Fibroblast of lung (primary cell): Measurements from ENCODE around the gene SH3BP2. TPM values are rescaled to one million over a fixed set of nuclear protein-coding genes. Genes with fewer than 3 reads are reported as not detected.

Experiments used
- DNase-seq, 2 donors: peaks; one replicate each; pipeline versions ENCODE4 v3.0.0 to v3.0.0-alpha.2; 2010; ENCODE audit warnings: low read depth in 2 of 2
- H2AFZ ChIP-seq: 2 replicates; pipeline ENCODE4 v1.5.1; 2012; ENCODE audit warnings: low read length, control low read depth, inconsistent platforms
- H3K27ac ChIP-seq: 2 replicates; pipeline ENCODE4 v1.5.1; 2011; ENCODE audit warnings: low read length, control low read depth; ENCODE audit not compliant: insufficient read depth
- H3K27me3 ChIP-seq: 2 replicates; pipeline ENCODE4 v1.5.1; 2011; ENCODE audit warnings: mild to moderate bottlenecking, low read length; ENCODE audit not compliant: control insufficient read depth, insufficient read depth
- H3K36me3 ChIP-seq: 2 replicates; pipeline ENCODE4 v1.5.1; 2011; ENCODE audit warnings: low read length; ENCODE audit not compliant: control insufficient read depth, insufficient read depth
- H3K4me1 ChIP-seq: 2 replicates; pipeline ENCODE4 v1.5.1; 2011; ENCODE audit warnings: low read length; ENCODE audit not compliant: control insufficient read depth, insufficient read depth; ENCODE audit errors: extremely low read depth
- H3K4me2 ChIP-seq: 2 replicates; pipeline ENCODE4 v1.5.1; 2011; ENCODE audit warnings: low read length, control low read depth; ENCODE audit not compliant: insufficient read depth; ENCODE audit errors: extremely low read depth
- H3K4me3 ChIP-seq, 4 experiments: fragments of 200-600 bp in 1 of 4; sonication (generic) in 1 of 4; replicated peaks in 1 of 4; 2 replicates each; pipeline ENCODE4 v1.5.1; 2011 to 2016; ENCODE audit warnings: low read length in 4 of 4, low read depth in 3 of 4, mild to moderate bottlenecking in 3 of 4, control low read depth in 2 of 4, inconsistent platforms in 1 of 4, mixed read lengths in 1 of 4; ENCODE audit not compliant: insufficient read depth in 1 of 4; ENCODE audit errors: control extremely low read depth in 1 of 4
- H3K79me2 ChIP-seq: 2 replicates; pipeline ENCODE4 v1.5.1; 2012; ENCODE audit warnings: mild to moderate bottlenecking, low read length, inconsistent platforms; ENCODE audit not compliant: control insufficient read depth, insufficient read depth
- H3K9ac ChIP-seq: 2 replicates; pipeline ENCODE4 v1.5.1; 2011; ENCODE audit warnings: mild to moderate bottlenecking, low read length, control low read depth; ENCODE audit not compliant: insufficient read depth
- H3K9me3 ChIP-seq: 2 replicates; pipeline ENCODE4 v1.5.1; 2012; ENCODE audit warnings: low read depth, low read length; ENCODE audit not compliant: control insufficient read depth, insufficient read depth
- H4K20me1 ChIP-seq: 2 replicates; pipeline ENCODE4 v1.5.1; 2011; ENCODE audit warnings: low read length; ENCODE audit not compliant: control insufficient read depth, insufficient read depth; ENCODE audit errors: extremely low read depth
- EZH2 ChIP-seq: IDR thresholded peaks from 2 replicates; pipeline ENCODE4 v1.5.1; 2012; ENCODE audit warnings: low read length, control low read depth, mild to moderate bottlenecking; ENCODE audit errors: missing control alignments
- polyA plus RNA-seq, 2 donors: library from polyadenylated mRNA; depleted of rRNA in 1 of 2; stranded (reverse) in 1 of 2; unstranded in 1 of 2; fragments of >200 nt; gene quantifications; 2 replicates each; pipeline ENCODE4 v1.2.1, GENCODE V29; 2011 to 2012; ENCODE audit warnings: missing spikeins in 1 of 2
- total RNA-seq: library from RNA; depleted of rRNA; stranded (reverse); fragments of >200 nt; gene quantifications from 2 replicates; pipeline ENCODE4 v1.2.1, GENCODE V29; 2014
- TF ChIP-seq, protein P1 (sequence below), 2 donors: IDR thresholded peaks in 1 of 2; conservative IDR thresholded peaks in 1 of 2; 1 replicate in 1 of 2; 2 replicates in 1 of 2; pipeline ENCODE4 v1.5.1; 2011 to 2012; ENCODE audit warnings: low read length in 2 of 2, control low read depth in 1 of 2, inconsistent platforms in 1 of 2, low read depth in 1 of 2, mild to moderate bottlenecking in 1 of 2

SH3BP2 gene
- total and polyA plus RNA-seq, 2 donors (not counting 1 experiment from before 2014, with no cell fraction given) = 8.6 to 14.1 TPM

DNA sequence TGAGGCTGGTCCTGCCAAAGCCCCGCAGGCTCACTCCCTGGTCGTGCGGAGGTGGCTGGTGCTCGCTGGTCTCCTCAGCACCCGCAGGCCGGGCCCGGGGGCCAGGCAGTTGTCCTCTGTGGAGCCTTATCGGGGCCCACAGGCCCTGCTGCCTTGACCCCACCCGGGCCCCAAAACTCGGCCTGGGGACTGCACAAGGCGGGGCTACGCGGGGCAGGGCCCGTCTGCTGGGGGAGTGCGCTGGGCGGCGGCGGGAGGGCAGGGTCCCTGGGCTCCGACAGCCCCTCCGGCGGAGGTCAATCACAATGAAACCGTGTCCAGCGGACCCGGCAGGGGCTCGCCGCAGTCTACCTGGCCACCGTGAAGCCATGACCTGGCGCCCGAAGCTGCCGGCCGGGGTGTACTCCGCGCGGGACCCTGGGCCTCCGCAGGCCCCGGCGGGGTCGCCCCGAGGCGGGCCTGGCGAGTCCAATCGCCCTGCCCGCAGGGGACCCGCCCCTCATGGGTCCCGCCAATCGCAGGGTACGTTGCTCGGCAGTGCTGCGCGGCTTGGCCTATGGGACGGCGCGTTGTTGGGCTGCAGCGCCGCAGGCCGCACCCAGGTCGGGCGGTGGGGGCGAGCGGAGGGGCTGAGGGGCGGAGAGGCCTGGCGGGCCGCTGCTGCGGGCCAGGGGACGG is 50.5 kb downstream of the SH3BP2 start, which contains the start of gene ADD1:
Gene ADD1 (plus strand): TSS at position 582 of the 678 bp plus-strand sequence. CDS start 32,072 bp downstream, outside the sequence.
- peaks cover 7% of the 10 kb centered on the region for H3K4me1 ChIP-seq
- H4K20me1 ChIP-seq = peaks cover 2% of the 10 kb centered on the region
- H3K4me2 ChIP-seq = peak within 1 kb of the TSS; percentile 100
- peak within 1 kb of the TSS; percentile 62 for H2AFZ ChIP-seq
- TF ChIP-seq EZH2 = no peak
- TF ChIP-seq, protein P1, sequence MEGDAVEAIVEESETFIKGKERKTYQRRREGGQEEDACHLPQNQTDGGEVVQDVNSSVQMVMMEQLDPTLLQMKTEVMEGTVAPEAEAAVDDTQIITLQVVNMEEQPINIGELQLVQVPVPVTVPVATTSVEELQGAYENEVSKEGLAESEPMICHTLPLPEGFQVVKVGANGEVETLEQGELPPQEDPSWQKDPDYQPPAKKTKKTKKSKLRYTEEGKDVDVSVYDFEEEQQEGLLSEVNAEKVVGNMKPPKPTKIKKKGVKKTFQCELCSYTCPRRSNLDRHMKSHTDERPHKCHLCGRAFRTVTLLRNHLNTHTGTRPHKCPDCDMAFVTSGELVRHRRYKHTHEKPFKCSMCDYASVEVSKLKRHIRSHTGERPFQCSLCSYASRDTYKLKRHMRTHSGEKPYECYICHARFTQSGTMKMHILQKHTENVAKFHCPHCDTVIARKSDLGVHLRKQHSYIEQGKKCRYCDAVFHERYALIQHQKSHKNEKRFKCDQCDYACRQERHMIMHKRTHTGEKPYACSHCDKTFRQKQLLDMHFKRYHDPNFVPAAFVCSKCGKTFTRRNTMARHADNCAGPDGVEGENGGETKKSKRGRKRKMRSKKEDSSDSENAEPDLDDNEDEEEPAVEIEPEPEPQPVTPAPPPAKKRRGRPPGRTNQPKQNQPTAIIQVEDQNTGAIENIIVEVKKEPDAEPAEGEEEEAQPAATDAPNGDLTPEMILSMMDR (conservative IDR thresholded peaks at IDR 0.05 in 1 of 2, IDR thresholded peaks at IDR 0.05 in 1 of 2; ENCODE audit: low read depth in 1 of 2, low read length in 2 of 2) = no peak
- peaks cover 46% of the 10 kb centered on the region for H3K79me2 ChIP-seq
- DNase-seq = peak; percentile 92 to 94
- H3K9me3 ChIP-seq = no peaks in the 10 kb centered on the region
- H3K9ac ChIP-seq = peak within 1 kb of the TSS; percentile 83
- H3K27me3 ChIP-seq = no peaks in the 10 kb centered on the region
- H3K36me3 ChIP-seq = no peaks in the 10 kb centered on the region
- H3K4me3 ChIP-seq = peak within 1 kb of the TSS; percentile 82 to 89 (median 86)
- peak within 1 kb of the TSS; percentile 79 for H3K27ac ChIP-seq

DNA sequence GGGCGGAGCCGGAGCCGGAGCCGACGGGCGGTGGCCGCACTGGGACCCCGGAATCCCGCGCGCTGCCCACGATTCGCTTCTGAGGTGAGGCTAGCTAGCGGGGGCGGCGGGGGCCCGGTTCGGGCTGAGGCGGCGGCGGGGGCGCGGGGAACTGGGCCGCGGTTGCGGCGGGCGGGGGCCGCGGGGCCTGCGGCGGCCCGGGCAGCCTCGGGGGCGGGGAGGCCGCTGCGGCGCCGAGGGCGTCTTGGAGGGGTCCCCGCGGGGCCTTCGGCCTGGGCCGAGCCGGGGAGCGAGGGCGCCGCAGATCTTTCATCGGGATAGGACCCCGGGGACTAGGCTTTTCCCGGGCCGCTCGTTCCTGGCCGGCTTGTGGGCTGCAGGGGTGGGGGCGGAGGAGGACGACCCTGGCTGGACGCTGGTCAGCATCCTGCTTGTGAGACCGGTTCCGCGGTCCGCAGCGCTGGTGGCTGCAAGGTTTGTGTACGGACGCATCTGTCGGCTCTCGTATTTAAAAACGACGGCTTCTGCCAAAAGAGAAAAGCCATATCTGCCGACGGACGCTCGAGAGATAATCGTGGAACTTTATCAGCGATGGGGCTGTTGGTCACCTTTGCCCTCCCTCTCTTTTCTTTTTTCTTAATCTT is 51.2 kb downstream of the SH3BP2 start:
- peak; percentile 25 to 39 for DNase-seq
- Histone ChIP-seq H3K27me3 (no peaks in the 10 kb centered on the region), H3K4me2 (peak overlapping the region; percentile 53), H3K9me3 (no peaks in the 10 kb centered on the region), H3K9ac (peak overlapping the region; percentile 72), H2AFZ (peak overlapping the region; percentile 19), H3K27ac (peak overlapping the region; percentile 69), H3K36me3 (no peaks in the 10 kb centered on the region), H3K79me2 (peaks cover 52% of the 10 kb centered on the region), H3K4me1 (peaks cover 7% of the 10 kb centered on the region), H4K20me1 (peaks cover 2% of the 10 kb centered on the region), H3K4me3 (peak overlapping the region; percentile 82 to 89 (median 86))
- TF ChIP-seq, protein P1 (conservative IDR thresholded peaks at IDR 0.05 in 1 of 2, IDR thresholded peaks at IDR 0.05 in 1 of 2; ENCODE audit: low read depth in 1 of 2, low read length in 2 of 2) = no peak
- no peak for TF ChIP-seq EZH2

DNA sequence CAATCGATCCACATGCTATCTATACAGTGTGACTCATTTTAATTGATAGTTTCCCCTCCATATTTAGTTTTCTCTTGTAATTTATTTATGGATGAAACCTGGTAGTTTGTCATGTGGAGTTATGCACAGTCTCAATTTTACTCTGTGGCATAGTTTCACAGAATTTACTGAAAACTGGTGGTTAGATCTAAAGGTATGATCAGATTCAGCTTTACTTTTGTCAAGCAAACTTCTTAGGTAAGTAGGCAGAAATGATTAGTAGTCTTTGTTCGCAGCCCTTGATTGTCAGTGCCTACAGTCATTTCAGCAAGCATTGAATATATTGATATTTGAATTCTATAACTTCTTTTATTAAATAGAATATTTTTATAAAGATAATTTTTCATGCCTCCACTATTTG is 53.3 kb downstream of the SH3BP2 start:
- peaks cover 2% of the 10 kb centered on the region for H4K20me1 ChIP-seq
- no peaks in the 10 kb centered on the region for H3K9me3 ChIP-seq
- peak overlapping the region; percentile 90 for H3K4me2 ChIP-seq

More for the DNA sequence above, 53.3 kb downstream of the SH3BP2 start:
- H3K4me1 ChIP-seq = peaks cover 10% of the 10 kb centered on the region
- peak overlapping the region in 2 of 4 experiments; percentile 22 to 87 for H3K4me3 ChIP-seq
- no peak for DNase-seq
- no peaks in the 10 kb centered on the region for H3K27me3 ChIP-seq
- H2AFZ ChIP-seq = no peak overlapping the region
- no peak overlapping the region for H3K9ac ChIP-seq
- peaks cover 70% of the 10 kb centered on the region for H3K79me2 ChIP-seq
- no peaks in the 10 kb centered on the region for H3K36me3 ChIP-seq
- H3K27ac ChIP-seq = no peak overlapping the region
- TF ChIP-seq, protein P1 (conservative IDR thresholded peaks at IDR 0.05 in 1 of 2, IDR thresholded peaks at IDR 0.05 in 1 of 2; ENCODE audit: low read depth in 1 of 2, low read length in 2 of 2) = no peak
- TF ChIP-seq EZH2 = no peak
